HepG2 (cell line): ENCODE measurements around the gene KCTD16. TPM values are rescaled to one million over a fixed set of nuclear protein-coding genes. Genes with fewer than 3 reads are reported as not detected.
A peak's percentile ranks its signal among the peaks of the same experiment; 100 is the strongest.

Experiments used
- ATAC-seq: fragments of 200-7000 bp; cut with Tn5 transposase; 3 replicates; pipeline ENCODE4 v1.9.1; 2020; ENCODE audit warnings: mild to moderate bottlenecking, moderate library complexity
- BruUV-seq: library from RNA; stranded (reverse); fragments of 400-500 nt; replicated peaks from 2 replicates; lab custom pipeline; 2021; lab: Mats Ljungman, UMichigan
- CTCF ChIA-PET: fragments of 300-600 bp; formaldehyde crosslinking; extraction: SDS; loops from one replicate; lab custom pipeline; 2021; ENCODE audit warnings: low total read pairs, inconsistent platforms, low intra/inter-chr PET ratio; lab: Yijun Ruan, JAX
- POLR2A ChIA-PET: fragments of 350-600 bp; sonication (Branson Sonifier 250); formaldehyde crosslinking; loops from one replicate; lab custom pipeline; 2020; ENCODE audit warnings: antibody characterized with exemption, inconsistent platforms; lab: Yijun Ruan, JAX
- DNase-seq: peaks from one replicate; pipeline ENCODE4 v3.0.0-alpha.2; 2015; ENCODE audit warnings: low spot score
- FAIRE-seq: peaks from 3 replicates; lab custom pipeline; 2011; peaks lifted over from hg19 to GRCh38; lab: Jason Lieb, UNC
- H2AFZ ChIP-seq: one replicate; pipeline ENCODE4 v1.6.1; 2011; ENCODE audit warnings: low read length, inconsistent platforms
- H3K27ac ChIP-seq: fragments of 300-600 bp; 3 replicates; pipeline ENCODE4 v1.8.0; 2011; ENCODE audit warnings: mixed run types, mild to moderate bottlenecking, mixed read lengths, low read length, inconsistent platforms; ENCODE audit not compliant: insufficient read depth; ENCODE audit errors: extremely low read length
- H3K27me3 ChIP-seq, 2 experiments: fragments of 200-600 bp in 1 of 2; 2 replicates in 1 of 2; 3 replicates in 1 of 2; pipeline versions ENCODE4 v1.6.0 to v1.8.0; 2011; ENCODE audit warnings: low read length in 2 of 2, mild to moderate bottlenecking in 2 of 2, moderate library complexity in 2 of 2, inconsistent platforms in 1 of 2; ENCODE audit not compliant: insufficient read depth in 2 of 2, control insufficient read depth in 1 of 2
- H3K36me3 ChIP-seq, 2 experiments: fragments of 200-600 bp in 1 of 2; replicated peaks in 1 of 2; 2 replicates in 1 of 2; 3 replicates in 1 of 2; pipeline versions ENCODE4 v1.5.1 to v1.8.0; 2011; ENCODE audit warnings: low read length in 2 of 2, inconsistent platforms in 1 of 2; ENCODE audit not compliant: insufficient read depth in 2 of 2, control insufficient read depth in 1 of 2
- H3K4me1 ChIP-seq: 2 replicates; pipeline ENCODE4 v1.5.1; 2012; ENCODE audit warnings: low read length, inconsistent platforms; ENCODE audit not compliant: insufficient read depth
- H3K4me2 ChIP-seq: 2 replicates; pipeline ENCODE4 v1.6.0; 2011; ENCODE audit warnings: low read depth, low read length, inconsistent platforms
- H3K4me3 ChIP-seq, 3 experiments: fragments of 200-600 bp in 1 of 3; sonication (generic), shearing (Covaris generic) in 1 of 3; replicated peaks in 1 of 3; 2 replicates each; pipeline ENCODE4 v1.5.1; 2011 to 2016; ENCODE audit warnings: low read length in 3 of 3, inconsistent platforms in 2 of 3, low read depth in 2 of 3, mild to moderate bottlenecking in 2 of 3, control low read depth in 1 of 3, mixed read lengths in 1 of 3; ENCODE audit not compliant: insufficient read depth in 1 of 3
- H3K79me2 ChIP-seq: one replicate; pipeline ENCODE4 v1.6.1; 2011; ENCODE audit warnings: low read length, inconsistent platforms; ENCODE audit not compliant: insufficient read depth
- H3K9ac ChIP-seq: 2 replicates; pipeline ENCODE4 v1.6.0; 2011; ENCODE audit warnings: mild to moderate bottlenecking, low read depth, low read length, inconsistent platforms; ENCODE audit not compliant: insufficient read depth
- H3K9me3 ChIP-seq: 2 replicates; pipeline ENCODE4 v1.5.1; 2012; ENCODE audit warnings: mild to moderate bottlenecking, low read length
- H4K20me1 ChIP-seq: 2 replicates; pipeline ENCODE4 v1.6.0; 2011; ENCODE audit warnings: inconsistent platforms, mild to moderate bottlenecking, low read length, moderate library complexity; ENCODE audit not compliant: insufficient read depth
- ARHGAP35 ChIP-seq: sonication (generic); formaldehyde crosslinking; IDR thresholded peaks from 2 replicates; pipeline ENCODE4 v1.9.0; 2022; ENCODE audit warnings: mild to moderate bottlenecking, inconsistent platforms, moderate library complexity, missing genetic modification reagents, borderline replicate concordance
- DRAP1 ChIP-seq: IDR thresholded peaks from 2 replicates; pipeline ENCODE4 v1.6.1; 2016; ENCODE audit warnings: missing genetic modification reagents, missing compliant biosample characterization
- MAFF ChIP-seq: IDR thresholded peaks from 2 replicates; pipeline ENCODE4 v1.6.1; 2011; ENCODE audit warnings: low read depth, low read length, improper control_type of control experiment
- MAFK ChIP-seq, 2 experiments: IDR thresholded peaks in 1 of 2; conservative IDR thresholded peaks in 1 of 2; 2 replicates each; pipeline ENCODE4 v1.6.1; 2011; ENCODE audit warnings: improper control_type of control experiment in 2 of 2, low read length in 2 of 2
- ZFP91 ChIP-seq: sonication (generic); formaldehyde crosslinking; IDR thresholded peaks from 2 replicates; pipeline ENCODE4 v1.9.0; 2022; ENCODE audit warnings: missing genetic modification reagents, mild to moderate bottlenecking, borderline replicate concordance
- ZNF441 ChIP-seq: sonication (generic); formaldehyde crosslinking; IDR thresholded peaks from 2 replicates; pipeline ENCODE4 v1.7.0; 2021; ENCODE audit warnings: missing genetic modification reagents, borderline replicate concordance
- ZNF552 ChIP-seq: sonication (generic); formaldehyde crosslinking; IDR thresholded peaks from 2 replicates; pipeline ENCODE4 v1.9.0; 2022; ENCODE audit warnings: missing genetic modification reagents, mild to moderate bottlenecking, borderline replicate concordance
- WGBS: methylation state at CpG from one replicate; pipeline ENCODE4 v1.1.6; 2017; ENCODE audit warnings: low lambda C conversion rate; 5-methylcytosine and 5-hydroxymethylcytosine counted together
- in situ Hi-C: cut with HindIII; loops from 2 replicates; pipeline ENCODE4 v1.10.0; 2017; ENCODE audit warnings: low pct_unique_long_range_greater_than_20kb; ENCODE audit not compliant: extremely low pct_ligation_motif_present
- intact Hi-C: fragments of 100-400 bp; cut with micrococcal nuclease; formaldehyde crosslinking; loops from one replicate; pipeline ENCODE4 v1.10.0; 2022; ENCODE audit not compliant: unreplicated experiment
- polyA plus RNA-seq, 8 experiments: library from polyadenylated mRNA; depleted of rRNA in 3 of 8; stranded (reverse) in 7 of 8; unstranded in 1 of 8; fragments of >200 nt; fragmentation: Illumina TruSeq in 4 of 8; extraction: Trizol in 4 of 8; gene quantifications; 2 replicates each; pipeline versions ENCODE4 v1.2.1 to v1.2.3, GENCODE V29; 2011 to 2016; ENCODE audit warnings: low read depth in 4 of 8, missing spikeins in 1 of 8, mixed read lengths in 1 of 8; ENCODE audit not compliant: insufficient read depth in 1 of 8
- total RNA-seq, 5 experiments: library from RNA; depleted of rRNA; stranded (reverse); fragments of >200 nt; fragmentation: Illumina TruSeq; extraction: Trizol; gene quantifications; 2 replicates each; pipeline ENCODE4 v1.2.3, GENCODE V29; 2016; ENCODE audit warnings: low read depth in 1 of 5

The KCTD16 gene
- total and polyA plus RNA-seq, 2 of the 13 experiments (the other 11 are each of a cell fraction or from before 2014, with no cell fraction given), result 0.02 to 0.09 TPM

GRCh38 chr5:144134194-144134826 is 36.4 kb upstream of the KCTD16 start:
- ATAC-seq, result no peak
- CTCF ChIA-PET, result no interaction called here
- in situ Hi-C loops, result no loop called here

More at GRCh38 chr5:144134194-144134826, 36.4 kb upstream of the KCTD16 start:
- Histone ChIP-seq H3K4me2 (no peak overlapping the region), H3K79me2 (no peaks in the 10 kb centered on the region), H2AFZ (no peak overlapping the region), H3K36me3 (no peaks in the 10 kb centered on the region), H3K4me1 (no peaks in the 10 kb centered on the region), H4K20me1 (no peaks in the 10 kb centered on the region), H3K9me3 (no peaks in the 10 kb centered on the region), H3K27ac (no peak overlapping the region), H3K4me3 (no peak overlapping the region), H3K9ac (no peak overlapping the region), H3K27me3 (0 out of 5 replicates have a peak, but pooled peaks cover 0 to 4% of the 10 kb centered on the region in 2 experiments)
- intact Hi-C loops, result no loop called here
- FAIRE-seq (no peak), DNase-seq (no peak)
- POLR2A ChIA-PET, result no interaction called here
- no TSS peak for BruUV-seq
- WGBS, result 0% methylated on average over 2 of the region's 2 CpGs
- TF ChIP-seq DRAP1 (CRISPR knock-in tag) (no peak), MAFF (0 out of 2 replicates have a peak, but pooled peaks have one; percentile 20), ZFP91 (no peak), MAFK (conservative IDR thresholded peaks at IDR 0.05 in 1 of 2, IDR thresholded peaks at IDR 0.05 in 1 of 2; ENCODE audit: low read length in 2 of 2) (peak in 1 of 2 experiments; percentile 61; a peak in 2 of 4 replicates), ZNF441 (no peak), ARHGAP35 (CRISPR knock-in tag) (no peak), ZNF552 (CRISPR knock-in tag) (no peak)
